Neural progenitor cell (in vitro differentiated cells): ENCODE measurements around the gene IRF1. TPM values are rescaled to one million over a fixed set of nuclear protein-coding genes. Genes with fewer than 3 reads are reported as not detected.

Source experiments
- DNase-seq: peaks from one replicate; pipeline ENCODE4 v3.0.0-alpha.2; 2016; ENCODE audit warnings: low spot score
- H2AFZ ChIP-seq: fragments of 200-600 bp; sonication (generic); replicated peaks from 2 replicates; pipeline ENCODE4 v1.6.1; 2016; ENCODE audit warnings: antibody characterized with exemption
- H3F3A ChIP-seq: fragments of 200-600 bp; sonication (generic); 2 replicates; pipeline ENCODE4 v1.6.1; 2016; ENCODE audit warnings: antibody characterized with exemption, low read depth
- H3K27ac ChIP-seq: fragments of 200-600 bp; sonication (generic); 2 replicates; pipeline ENCODE4 v1.5.1; 2016; ENCODE audit warnings: mild to moderate bottlenecking
- H3K27me3 ChIP-seq: fragments of 200-600 bp; sonication (generic); 2 replicates; pipeline ENCODE4 v1.6.1; 2016; ENCODE audit warnings: mild to moderate bottlenecking, moderate library complexity
- H3K36me3 ChIP-seq: fragments of 200-600 bp; sonication (generic); 2 replicates; pipeline ENCODE4 v1.5.1; 2016
- H3K4me1 ChIP-seq: fragments of 200-600 bp; sonication (generic); 2 replicates; pipeline ENCODE4 v1.6.1; 2016; ENCODE audit warnings: mixed run types
- H3K4me2 ChIP-seq: fragments of 200-600 bp; sonication (generic); 2 replicates; pipeline ENCODE4 v1.6.1; 2016
- H3K4me3 ChIP-seq: fragments of 200-600 bp; sonication (generic); 2 replicates; pipeline ENCODE4 v1.5.1; 2016
- H3K79me2 ChIP-seq: fragments of 200-600 bp; sonication (generic); 2 replicates; pipeline ENCODE4 v1.6.1; 2016; ENCODE audit warnings: low read depth
- H3K9ac ChIP-seq: fragments of 200-600 bp; sonication (generic); 2 replicates; pipeline ENCODE4 v1.6.1; 2016
- H3K9me3 ChIP-seq: fragments of 200-600 bp; sonication (generic); 2 replicates; pipeline ENCODE4 v1.5.1; 2016; ENCODE audit warnings: low read depth
- H4K20me1 ChIP-seq: fragments of 200-600 bp; sonication (generic); 2 replicates; pipeline ENCODE4 v1.6.1; 2016; ENCODE audit warnings: low read depth
- H3K27ac Mint-ChIP-seq: 3 replicates; pipeline ENCODE4 v1.8.0; 2021; ENCODE audit warnings: mixed read lengths
- H3K27me3 Mint-ChIP-seq: 2 replicates; pipeline ENCODE4 v1.8.0; 2022; ENCODE audit warnings: low read depth, mild to moderate bottlenecking, inconsistent platforms, moderate library complexity, mixed read lengths; ENCODE audit not compliant: insufficient read depth
- H3K36me3 Mint-ChIP-seq: 3 replicates; pipeline ENCODE4 v1.8.0; 2021; ENCODE audit warnings: mixed read lengths
- H3K4me1 Mint-ChIP-seq: 3 replicates; pipeline ENCODE4 v1.8.0; 2021; ENCODE audit warnings: mixed read lengths
- H3K4me3 Mint-ChIP-seq: 3 replicates; pipeline ENCODE4 v1.8.0; 2021; ENCODE audit warnings: mild to moderate bottlenecking, moderate library complexity, mixed read lengths
- H3K9me3 Mint-ChIP-seq: 3 replicates; pipeline ENCODE4 v1.8.0; 2020; ENCODE audit warnings: mixed read lengths
- CTCF ChIP-seq: fragments of 200-600 bp; sonication (generic); IDR thresholded peaks from 2 replicates; pipeline ENCODE4 v1.5.1; 2017; ENCODE audit warnings: antibody characterized with exemption, mild to moderate bottlenecking
- EZH2 ChIP-seq: fragments of 200-600 bp; sonication (generic); IDR thresholded peaks from 2 replicates; pipeline ENCODE4 v1.6.1; 2017; ENCODE audit warnings: antibody characterized with exemption, mild to moderate bottlenecking, moderate library complexity
- EZH2phosphoT487 ChIP-seq: fragments of 200-600 bp; sonication (generic); IDR thresholded peaks from 2 replicates; pipeline ENCODE4 v1.6.1; 2017; ENCODE audit warnings: antibody characterized with exemption
- total RNA-seq: library from RNA; depleted of rRNA; stranded (reverse); fragments of >200 nt; gene quantifications from 2 replicates; pipeline ENCODE4 v1.2.3, GENCODE V29; 2015; ENCODE audit warnings: low replicate concordance

IRF1 gene
- total RNA-seq, 1 donor from 2014 or later = 7.1 TPM

- no peak overlapping the region for H2AFZ ChIP-seq
- no peaks in the 10 kb centered on the region for H3K4me1 ChIP-seq
- Mint-ChIP-seq H3K4me3 (no peak overlapping the region), H3K27ac (no peak overlapping the region), H3K27me3 (peaks cover 3% of the 10 kb centered on the region), H3K9me3 (no peaks in the 10 kb centered on the region), H3K36me3 (peaks cover 4% of the 10 kb centered on the region), H3K4me1 (no peaks in the 10 kb centered on the region)
- H3K9ac ChIP-seq = no peak overlapping the region
- DNase-seq = no peak
- TF ChIP-seq EZH2phosphoT487 (no peak), CTCF (no peak), EZH2 (no peak)
- no peaks in the 10 kb centered on the region for H3K36me3 ChIP-seq
- no peak overlapping the region for H3K27ac ChIP-seq
- no peaks in the 10 kb centered on the region for H3K9me3 ChIP-seq
- no peak overlapping the region for H3K4me3 ChIP-seq
- H4K20me1 ChIP-seq = no peaks in the 10 kb centered on the region
- no peaks in the 10 kb centered on the region for H3K27me3 ChIP-seq
- H3K4me2 ChIP-seq = no peak overlapping the region
- H3K79me2 ChIP-seq = no peaks in the 10 kb centered on the region
- H3F3A ChIP-seq = no peaks in the 10 kb centered on the region
Observed at GRCh38 chr5:132480042-132480441, 10.5 kb downstream of the IRF1 start.

- Histone ChIP-seq H3K9ac (no peak overlapping the region), H3K27me3 (no peaks in the 10 kb centered on the region), H3K36me3 (no peaks in the 10 kb centered on the region), H3K79me2 (no peaks in the 10 kb centered on the region), H3K27ac (no peak overlapping the region), H3K9me3 (no peaks in the 10 kb centered on the region), H3K4me2 (no peak overlapping the region), H4K20me1 (no peaks in the 10 kb centered on the region), H3K4me1 (no peaks in the 10 kb centered on the region), H3F3A (peaks cover 4% of the 10 kb centered on the region), H3K4me3 (no peak overlapping the region), H2AFZ (no peak overlapping the region)
- no peak overlapping the region for H3K27ac Mint-ChIP-seq
- peaks cover 3% of the 10 kb centered on the region for H3K36me3 Mint-ChIP-seq
- H3K4me1 Mint-ChIP-seq = peaks cover 6% of the 10 kb centered on the region
- no peak overlapping the region for H3K4me3 Mint-ChIP-seq
- H3K27me3 Mint-ChIP-seq = peaks cover 6% of the 10 kb centered on the region
- no peaks in the 10 kb centered on the region for H3K9me3 Mint-ChIP-seq
- DNase-seq = no peak
- no peak for TF ChIP-seq CTCF
- TF ChIP-seq EZH2 = no peak
- TF ChIP-seq EZH2phosphoT487 = no peak
Observed at GRCh38 chr5:132479111-132479951, 11.2 kb downstream of the IRF1 start.

DNA sequence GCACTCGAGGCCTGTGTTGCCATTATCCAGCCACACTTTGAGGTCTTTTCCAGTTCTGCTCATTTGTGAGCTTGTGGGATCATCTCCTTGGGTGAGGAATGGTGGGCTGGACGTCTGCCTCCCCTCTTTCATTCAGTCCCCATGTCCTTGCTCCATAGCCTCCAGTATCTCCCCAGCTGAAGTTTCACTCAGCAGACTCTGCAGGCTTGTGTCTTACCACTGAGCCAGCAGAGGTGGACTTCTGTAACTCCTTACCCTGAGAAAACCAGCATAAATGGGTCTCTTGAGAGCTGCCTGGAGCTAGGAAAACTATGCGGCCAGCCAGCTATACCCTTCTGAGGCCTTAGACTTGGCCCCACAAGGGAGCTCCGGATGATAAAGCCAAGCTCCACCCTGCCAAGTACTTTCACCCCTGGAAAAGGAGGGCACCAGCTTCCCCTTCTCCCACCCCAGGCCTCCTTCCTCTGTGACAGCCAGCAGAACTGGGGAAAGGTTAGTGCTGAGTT is 12.2 kb downstream of the IRF1 start:
- H3K79me2 ChIP-seq = no peaks in the 10 kb centered on the region
- H3K27ac ChIP-seq = no peak overlapping the region
- no peak overlapping the region for H3K4me2 ChIP-seq
- H3K9ac ChIP-seq = no peak overlapping the region
- H3K27me3 Mint-ChIP-seq = peaks cover 6% of the 10 kb centered on the region
- no peak overlapping the region for H2AFZ ChIP-seq
- no peaks in the 10 kb centered on the region for H3K36me3 Mint-ChIP-seq
- DNase-seq = no peak
- no peaks in the 10 kb centered on the region for H3K4me1 ChIP-seq
- no peaks in the 10 kb centered on the region for H4K20me1 ChIP-seq
- H3K9me3 Mint-ChIP-seq = no peaks in the 10 kb centered on the region
- H3K36me3 ChIP-seq = no peaks in the 10 kb centered on the region
- H3K4me3 ChIP-seq = no peak overlapping the region
- H3F3A ChIP-seq = peaks cover 4% of the 10 kb centered on the region
- H3K27ac Mint-ChIP-seq = no peak overlapping the region
- no peaks in the 10 kb centered on the region for H3K27me3 ChIP-seq
- H3K4me3 Mint-ChIP-seq = no peak overlapping the region
- peaks cover 7% of the 10 kb centered on the region for H3K4me1 Mint-ChIP-seq
- TF ChIP-seq EZH2phosphoT487 = no peak
- H3K9me3 ChIP-seq = no peaks in the 10 kb centered on the region

DNA sequence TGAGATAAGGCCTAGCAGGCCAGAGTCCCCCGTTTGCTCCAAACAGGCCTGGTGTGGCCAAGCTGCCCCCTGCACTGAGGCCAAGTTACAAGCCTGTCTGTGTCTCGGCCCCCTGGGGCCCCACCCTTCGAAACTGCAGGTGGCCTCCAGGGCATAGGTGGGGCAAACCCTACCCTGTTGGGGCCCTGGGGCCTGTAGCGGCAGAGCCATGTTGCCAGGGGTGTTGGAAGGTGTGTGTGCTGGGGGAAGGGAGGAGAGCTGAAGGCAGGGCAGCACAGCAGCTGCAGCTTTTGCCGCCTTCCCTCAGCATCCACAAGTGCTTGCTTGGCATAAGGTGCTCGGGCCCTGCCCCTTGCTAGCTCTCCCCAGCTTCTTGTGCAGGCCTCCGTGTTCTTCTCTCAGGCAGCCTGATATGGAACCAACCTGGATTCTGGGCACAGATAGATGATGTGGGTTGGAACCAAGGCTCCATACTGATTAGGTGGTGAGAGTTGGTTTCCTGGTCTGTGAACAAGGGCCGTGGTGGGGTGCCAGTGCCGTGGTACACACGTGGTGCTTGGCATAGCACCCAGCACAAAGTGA is 12.7 kb downstream of the IRF1 start:
- peaks cover 4% of the 10 kb centered on the region for H3F3A ChIP-seq
- H4K20me1 ChIP-seq = no peaks in the 10 kb centered on the region
- DNase-seq = no peak
- H3K9me3 ChIP-seq = no peaks in the 10 kb centered on the region
- no peak overlapping the region for H2AFZ ChIP-seq
- H3K4me1 ChIP-seq = no peaks in the 10 kb centered on the region
- no peaks in the 10 kb centered on the region for H3K36me3 ChIP-seq
- Mint-ChIP-seq H3K27ac (no peak overlapping the region), H3K4me1 (peaks cover 7% of the 10 kb centered on the region), H3K4me3 (no peak overlapping the region), H3K36me3 (no peaks in the 10 kb centered on the region), H3K27me3 (peaks cover 6% of the 10 kb centered on the region), H3K9me3 (no peaks in the 10 kb centered on the region)
- no peaks in the 10 kb centered on the region for H3K27me3 ChIP-seq
- no peak overlapping the region for H3K4me3 ChIP-seq
- H3K9ac ChIP-seq = no peak overlapping the region
- no peak overlapping the region for H3K4me2 ChIP-seq
- TF ChIP-seq CTCF (no peak), EZH2 (no peak), EZH2phosphoT487 (no peak)
- no peaks in the 10 kb centered on the region for H3K79me2 ChIP-seq
- H3K27ac ChIP-seq = no peak overlapping the region
